ENCODE measurements around the gene GRIP2.

GRIP2 gene

DNA sequence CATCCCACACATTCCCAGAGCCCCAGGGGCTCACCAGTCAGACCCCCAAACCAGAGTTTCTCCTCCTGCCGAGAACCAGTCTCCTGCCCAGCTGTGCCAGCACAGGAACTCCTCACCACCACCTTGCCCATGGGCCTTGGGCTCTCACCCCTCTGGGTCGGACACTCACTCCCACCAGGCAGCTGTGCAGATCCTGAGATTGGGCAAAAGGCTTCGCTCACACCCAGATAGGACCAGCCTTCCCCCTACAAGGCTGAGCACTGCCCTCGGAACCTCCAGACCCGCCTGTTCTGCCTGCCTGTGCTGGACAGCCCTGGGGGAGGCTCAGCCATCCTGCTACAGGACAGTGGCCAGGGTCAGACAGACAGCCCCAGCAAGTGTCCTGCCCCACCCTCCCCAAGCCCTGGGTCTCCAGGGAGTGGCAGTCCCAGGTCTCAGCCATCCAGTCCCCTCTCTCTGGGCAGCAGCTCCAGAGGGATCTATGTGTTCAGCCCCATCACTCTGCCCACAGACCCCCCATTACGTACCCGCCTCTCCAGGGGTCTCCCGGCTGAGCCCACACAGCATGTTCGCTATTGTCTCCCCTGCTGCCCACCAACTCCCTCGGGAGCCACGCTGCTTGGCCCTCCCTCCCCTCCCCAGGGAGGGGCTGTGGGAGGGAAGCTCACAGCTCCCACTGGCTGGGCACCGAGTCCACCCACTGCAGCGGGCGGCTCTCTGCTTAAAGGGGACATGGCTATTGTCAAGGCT, at the start of gene GRIP2:
TSS of gene GRIP2 (minus strand) at position 601 of the 750 bp plus-strand sequence. CDS start at position 567, 34 bp downstream.
- no peak for DNase-seq (ENCODE audit: low read depth in 2 of 2)

DNA sequence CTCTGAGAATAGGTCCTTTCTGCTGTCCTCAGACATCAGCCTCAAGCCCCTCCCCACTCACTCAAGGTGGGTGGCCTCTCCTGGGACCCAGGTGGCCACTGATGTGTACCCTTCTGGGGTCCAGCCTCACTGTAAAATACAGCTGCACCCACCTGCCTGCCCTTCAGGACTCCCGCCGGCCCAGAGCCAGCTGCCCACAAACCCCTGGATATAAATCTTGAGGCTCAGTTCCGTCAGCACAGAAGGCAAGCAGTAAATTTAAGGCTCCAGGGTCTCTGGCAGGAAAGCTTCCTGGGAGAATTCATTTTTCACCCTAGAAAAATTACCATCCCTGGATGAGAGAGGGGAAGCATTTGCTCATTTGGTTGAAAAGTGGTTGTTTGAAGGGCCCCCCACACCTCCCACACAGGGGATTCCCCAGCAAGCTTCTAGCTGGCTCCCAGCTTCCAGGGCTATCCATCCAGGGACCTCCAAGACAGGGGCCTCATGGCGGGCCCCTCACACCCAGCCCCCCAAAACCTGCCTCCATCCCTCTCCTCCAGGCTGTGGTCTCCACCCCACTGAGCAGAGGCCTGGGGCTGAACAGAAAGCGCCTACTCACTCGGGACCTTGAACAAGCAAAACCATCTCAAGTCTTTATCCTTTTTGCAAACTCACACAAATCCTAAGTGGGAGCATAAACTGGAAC, 48.4 kb upstream of the GRIP2 start:
- DNase-seq (ENCODE audit: low read depth in 2 of 2), result no peak

DNA sequence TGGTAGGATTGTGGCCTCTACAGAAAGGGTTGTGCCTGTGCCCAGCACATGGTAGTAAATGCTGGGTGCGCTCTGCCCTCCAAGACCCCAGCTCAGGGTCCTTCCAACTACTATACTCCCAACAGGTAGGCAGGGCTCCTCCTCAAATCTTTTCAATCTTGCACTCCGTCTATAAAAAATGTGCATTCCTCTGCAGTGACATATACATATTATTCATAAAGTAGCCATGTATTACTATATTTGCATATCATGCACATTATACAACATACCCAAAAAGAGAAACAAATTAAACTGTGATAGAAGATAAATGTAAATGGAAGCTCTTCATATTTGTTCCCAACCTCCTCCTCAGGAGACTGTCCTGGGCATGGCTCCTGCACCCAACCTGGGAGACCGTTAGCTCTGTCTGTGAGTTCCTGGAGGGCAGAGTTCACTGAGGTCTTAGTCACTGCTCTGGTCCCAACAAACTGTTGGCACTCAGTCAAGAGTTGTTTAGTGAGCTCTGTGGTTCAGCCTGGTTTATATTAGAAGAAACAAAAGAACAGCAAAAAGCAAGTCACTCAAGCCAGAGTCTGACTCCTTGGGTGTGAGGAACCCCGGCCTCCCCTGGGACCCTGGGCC, 47.7 kb upstream of the GRIP2 start:
- DNase-seq (ENCODE audit: low read depth in 2 of 2), result no peak

DNA sequence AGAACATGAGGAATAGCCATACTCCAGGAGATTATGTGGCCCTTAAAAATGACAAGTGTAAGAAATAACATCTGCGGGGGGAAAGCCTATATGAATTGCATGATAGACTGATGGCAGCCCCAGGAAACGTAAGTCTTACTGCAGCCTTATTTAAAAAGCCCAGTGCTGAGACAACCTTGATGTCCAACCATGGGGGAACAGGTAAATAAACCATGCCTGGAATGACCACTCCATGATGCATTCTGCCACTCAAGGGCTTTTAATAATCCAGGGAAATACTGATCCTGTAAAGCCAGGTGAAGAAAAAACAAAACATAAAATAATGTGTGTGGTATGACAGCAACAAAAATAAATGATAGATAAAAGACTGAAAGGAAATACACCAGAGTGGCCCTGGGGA, 46.5 kb upstream of the GRIP2 start:
- no peak for DNase-seq (ENCODE audit: low read depth in 2 of 2)

DNA sequence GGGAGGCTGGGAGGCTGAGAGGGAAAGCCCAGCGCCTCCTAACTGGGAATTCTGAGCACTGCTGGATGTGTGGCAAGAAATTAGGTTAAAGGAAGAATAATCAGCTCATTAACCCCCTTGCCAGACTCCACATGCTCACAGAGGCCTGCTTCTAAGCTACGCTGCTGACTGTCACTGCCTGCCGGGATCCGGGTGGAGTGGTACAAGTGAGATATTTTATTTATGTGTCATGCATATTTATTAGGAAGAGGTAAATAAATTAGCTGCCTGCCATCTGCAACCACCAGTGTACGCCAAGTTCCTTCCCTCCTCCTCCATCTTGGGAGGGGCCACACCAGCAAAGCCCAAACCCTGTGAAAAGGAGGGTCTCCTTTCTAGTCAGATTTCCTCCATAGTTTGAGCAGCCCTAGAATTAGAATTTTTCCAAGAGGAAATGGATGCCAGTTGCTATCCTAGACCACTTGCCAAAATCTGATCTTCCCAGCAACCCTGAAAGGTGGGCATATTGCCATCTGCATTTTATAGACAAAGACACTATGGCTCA, 43.5 kb upstream of the GRIP2 start:
- DNase-seq (ENCODE audit: low read depth in 2 of 2), result no peak

DNA sequence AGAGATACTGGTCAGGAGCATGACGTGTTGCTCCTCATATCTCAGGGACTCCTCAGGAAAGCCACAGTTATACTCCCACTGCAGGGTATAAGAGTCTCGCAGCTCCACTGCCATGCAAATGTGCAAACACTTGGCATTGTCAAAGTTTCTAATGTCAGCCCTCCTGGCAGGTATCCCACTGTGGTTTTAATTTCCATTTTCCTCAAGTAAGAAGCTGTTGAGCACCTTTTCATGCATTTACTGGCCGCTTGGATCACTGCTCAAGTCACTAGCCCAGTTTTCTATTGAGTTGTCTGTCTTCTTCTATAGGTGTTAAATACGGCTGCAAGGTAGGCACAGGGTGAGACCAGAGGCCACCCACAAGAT, 41.9 kb upstream of the GRIP2 start:
- DNase-seq (ENCODE audit: low read depth in 2 of 2), result no peak

DNA sequence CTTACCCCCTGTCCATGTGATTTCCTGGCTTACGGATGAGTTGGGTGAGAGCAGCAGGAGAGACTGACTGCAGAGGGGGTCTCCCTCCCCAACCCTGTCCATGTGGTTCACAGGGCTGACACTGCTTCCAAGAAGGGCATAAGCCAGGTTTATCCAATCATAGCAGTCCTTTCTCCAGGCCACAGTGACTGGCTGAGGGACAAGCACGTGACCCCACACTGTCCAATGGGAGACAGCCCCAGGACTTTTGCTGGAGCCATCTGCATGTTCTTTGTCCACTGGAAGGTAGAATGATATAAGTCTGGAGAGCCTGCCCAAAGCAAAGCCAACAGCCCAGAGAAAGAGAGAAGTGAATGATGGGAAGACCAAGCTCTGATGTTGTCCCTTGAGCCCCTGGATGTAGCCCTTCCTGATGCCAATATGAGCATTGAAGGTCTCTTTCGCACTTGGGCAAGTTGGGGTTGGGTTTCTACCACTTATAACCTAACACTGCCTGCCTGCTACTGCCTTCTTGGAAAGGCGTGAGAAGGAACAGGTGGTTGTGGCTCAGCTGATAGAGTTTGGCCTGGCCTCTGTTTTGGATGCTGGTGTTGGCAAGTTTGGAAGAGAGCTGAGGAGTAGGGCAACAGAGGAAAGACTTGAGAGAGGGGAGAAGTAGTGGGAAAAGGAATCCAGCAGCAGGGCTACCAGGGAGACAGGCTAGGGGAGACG, 41.3 kb upstream of the GRIP2 start:
- DNase-seq (ENCODE audit: low read depth in 2 of 2), result no peak

DNA sequence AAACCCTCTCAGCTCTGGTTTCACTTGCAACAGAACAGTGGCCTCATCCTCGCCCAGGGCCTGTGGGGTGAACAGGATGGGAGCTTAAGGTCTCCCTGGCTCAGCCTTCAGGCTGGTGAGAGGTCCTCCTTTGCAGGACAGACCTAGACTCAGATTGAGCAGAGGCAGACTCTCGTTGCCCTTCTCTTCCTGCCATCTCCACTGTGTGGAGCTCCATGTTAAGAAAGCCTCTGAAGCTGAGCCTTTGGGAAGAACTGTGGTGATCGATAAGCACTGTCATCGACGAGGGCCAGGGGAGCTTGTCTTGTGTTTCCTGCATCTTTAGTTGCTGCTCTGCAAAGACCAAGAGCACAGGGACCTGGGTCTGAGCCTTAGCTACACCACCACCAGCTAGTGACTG, 37.8 kb upstream of the GRIP2 start:
- DNase-seq (ENCODE audit: low read depth in 2 of 2), result no peak

DNA sequence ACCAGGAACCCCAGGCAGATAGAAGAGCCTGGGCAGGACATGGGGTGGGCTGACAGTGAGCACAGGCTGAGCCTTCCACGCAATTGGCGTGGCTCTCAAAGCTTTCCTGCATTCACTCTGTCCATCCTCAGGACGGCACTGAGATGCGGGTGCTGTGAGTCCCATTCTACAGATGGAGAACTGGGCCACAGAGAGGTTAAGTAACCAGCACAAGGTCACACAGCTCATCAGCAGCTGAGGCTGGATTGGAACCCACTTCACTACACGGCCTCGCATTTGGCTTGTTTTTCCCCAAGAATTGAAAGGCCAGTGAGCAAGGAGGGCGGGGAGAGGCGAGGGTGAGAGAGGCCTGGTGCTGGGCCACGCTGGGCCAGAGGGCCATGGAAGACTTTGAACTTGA, 36.0 kb upstream of the GRIP2 start:
- no peak for DNase-seq (ENCODE audit: low read depth in 2 of 2)

DNA sequence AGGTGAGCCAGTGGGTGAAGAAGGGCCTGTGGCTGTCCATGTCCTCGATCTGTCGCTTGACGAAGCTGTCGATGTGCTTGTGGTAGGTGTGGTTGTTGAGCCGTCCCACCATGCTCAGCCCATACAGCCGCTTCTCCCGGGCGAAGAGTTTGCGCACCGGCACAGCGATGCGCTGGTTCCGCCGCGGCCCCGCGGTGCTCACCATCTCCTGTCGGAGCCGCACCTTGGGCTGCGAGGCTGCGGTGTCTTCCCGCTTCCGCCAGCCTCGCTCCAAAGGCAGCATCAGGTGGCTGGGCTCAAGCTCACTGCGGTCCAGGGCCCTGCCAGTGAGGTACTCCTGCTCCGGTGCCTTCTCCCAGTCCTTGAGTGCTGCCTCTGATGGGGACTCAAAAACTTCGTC, 34.0 kb upstream of the GRIP2 start:
- no peak for DNase-seq (ENCODE audit: low read depth in 2 of 2)

DNA sequence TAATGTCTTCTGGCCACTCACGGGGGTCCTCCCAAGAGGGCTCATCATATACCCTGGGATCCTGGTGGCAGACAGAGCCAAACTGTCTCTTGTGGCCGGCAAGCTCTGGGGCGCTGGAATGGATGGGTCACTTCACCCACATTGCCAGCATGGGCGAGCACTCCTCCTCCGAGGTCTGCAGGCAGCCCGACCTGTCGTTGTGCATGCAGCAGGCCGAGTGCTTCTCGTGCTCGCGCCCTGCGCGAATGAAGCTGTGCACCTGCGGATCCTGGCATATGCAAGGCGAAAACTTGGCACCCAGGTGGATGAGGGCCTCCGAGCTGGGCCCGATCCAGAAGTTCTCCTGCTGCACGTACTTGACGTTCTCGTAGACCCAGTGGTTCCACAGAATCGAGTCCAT, 33.6 kb upstream of the GRIP2 start:
- DNase-seq (ENCODE audit: low read depth in 2 of 2), result no peak

DNA sequence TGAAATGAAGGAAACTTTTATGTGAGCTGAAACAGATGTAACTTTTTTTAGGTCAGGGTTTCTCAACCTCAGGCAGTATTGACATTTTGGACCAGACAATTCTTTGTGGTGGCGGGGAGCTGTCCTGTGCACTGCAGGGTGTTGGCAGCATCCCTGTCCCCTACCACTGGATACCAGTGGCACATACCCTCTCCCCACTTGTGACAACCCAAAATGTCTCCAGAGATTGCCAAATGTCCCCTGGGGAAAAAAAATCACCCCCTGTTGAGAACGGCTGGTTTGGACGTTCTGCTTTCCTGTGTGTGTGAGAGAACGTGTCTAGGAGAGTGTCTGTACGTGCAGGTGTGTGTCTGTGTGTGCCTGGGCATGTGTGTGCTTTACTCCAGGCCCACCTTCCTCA, 30.7 kb upstream of the GRIP2 start:
- no peak for DNase-seq (ENCODE audit: low read depth in 2 of 2)

DNA sequence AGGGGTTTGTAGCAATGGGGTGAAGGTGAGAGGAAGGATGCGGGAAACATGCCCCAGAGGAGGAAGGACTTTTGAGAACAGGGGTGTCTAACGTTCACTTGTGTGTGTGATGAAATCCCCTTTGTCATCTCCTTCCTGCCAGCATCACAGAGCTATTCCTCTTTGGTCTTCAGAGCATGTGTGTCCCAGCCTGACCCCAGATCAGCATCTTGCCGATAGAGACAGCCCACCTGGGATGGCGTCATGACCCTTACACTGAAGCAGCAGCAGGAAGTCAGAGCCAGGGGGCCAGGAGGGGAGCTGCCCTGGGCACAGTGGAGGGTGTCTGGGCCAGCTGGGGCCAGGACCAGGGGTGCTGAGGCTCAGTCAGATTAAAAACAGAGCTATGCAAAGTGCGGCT, 29.9 kb upstream of the GRIP2 start:
- DNase-seq (ENCODE audit: low read depth in 2 of 2), result no peak

DNA sequence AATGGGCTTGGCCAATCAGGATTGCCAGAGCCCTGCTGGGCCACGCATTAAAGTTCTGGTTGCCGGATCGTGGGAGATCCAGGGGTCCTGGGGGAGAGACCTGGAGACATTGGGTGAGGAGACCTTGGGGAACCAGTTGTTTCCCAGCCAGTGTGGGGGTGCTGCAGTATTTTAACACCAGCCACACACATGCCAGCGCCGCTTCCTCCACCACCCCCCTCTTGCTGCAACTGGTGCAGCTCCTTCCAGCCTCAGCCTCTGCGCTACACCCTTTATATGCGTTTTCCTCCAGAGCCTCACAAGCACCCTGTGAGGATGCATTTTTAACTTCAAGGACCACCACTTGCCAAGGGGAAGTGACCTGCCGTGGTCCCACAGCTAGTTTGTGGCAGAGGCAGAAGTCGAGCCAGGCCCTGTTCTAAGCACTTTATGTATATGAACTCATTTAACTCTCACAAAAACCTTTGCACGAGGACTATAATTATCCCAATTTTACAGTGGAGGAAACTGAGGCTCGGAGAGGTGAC, 29.4 kb upstream of the GRIP2 start:
- no peak for DNase-seq (ENCODE audit: low read depth in 2 of 2)

DNA sequence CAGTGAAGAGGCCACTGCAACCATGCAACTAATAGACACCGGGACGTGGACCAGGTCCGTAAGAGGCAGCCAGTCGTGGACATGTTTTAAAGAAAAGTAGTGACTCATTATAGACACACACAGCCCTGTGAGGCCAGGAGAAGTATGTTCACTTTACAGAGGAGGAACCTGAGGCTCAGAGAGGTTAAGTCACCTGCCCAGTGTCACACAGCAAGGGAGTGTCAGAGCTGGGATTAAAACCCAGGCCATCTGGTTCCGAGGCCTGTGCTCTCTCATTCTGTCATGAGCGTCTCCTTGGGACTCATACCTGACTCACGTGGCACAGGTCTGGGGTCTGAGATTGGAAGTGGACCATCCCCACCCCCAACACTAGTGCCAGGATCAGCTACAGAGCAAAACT, 28.1 kb upstream of the GRIP2 start:
- DNase-seq (ENCODE audit: low read depth in 2 of 2), result no peak

DNA sequence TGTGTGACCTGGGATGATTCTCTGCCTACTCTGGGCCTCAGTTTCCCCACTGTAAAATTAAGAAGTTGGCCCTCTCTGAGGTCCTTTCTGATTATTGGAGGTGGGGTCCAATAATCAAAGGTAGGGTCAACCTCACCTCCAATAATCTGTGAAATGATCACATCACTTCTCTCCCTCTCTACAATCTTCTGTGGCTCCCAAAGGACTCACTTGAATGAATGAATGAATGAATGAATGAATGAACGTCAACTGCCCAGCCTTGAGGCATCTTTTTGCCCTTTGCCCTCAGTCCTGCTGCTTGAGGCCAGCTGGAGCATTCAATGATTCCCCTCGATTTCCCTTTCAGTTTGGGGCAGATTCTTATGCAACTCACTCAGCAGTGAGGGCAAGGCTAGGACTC, 26.7 kb upstream of the GRIP2 start:
- DNase-seq (ENCODE audit: low read depth in 2 of 2), result no peak

DNA sequence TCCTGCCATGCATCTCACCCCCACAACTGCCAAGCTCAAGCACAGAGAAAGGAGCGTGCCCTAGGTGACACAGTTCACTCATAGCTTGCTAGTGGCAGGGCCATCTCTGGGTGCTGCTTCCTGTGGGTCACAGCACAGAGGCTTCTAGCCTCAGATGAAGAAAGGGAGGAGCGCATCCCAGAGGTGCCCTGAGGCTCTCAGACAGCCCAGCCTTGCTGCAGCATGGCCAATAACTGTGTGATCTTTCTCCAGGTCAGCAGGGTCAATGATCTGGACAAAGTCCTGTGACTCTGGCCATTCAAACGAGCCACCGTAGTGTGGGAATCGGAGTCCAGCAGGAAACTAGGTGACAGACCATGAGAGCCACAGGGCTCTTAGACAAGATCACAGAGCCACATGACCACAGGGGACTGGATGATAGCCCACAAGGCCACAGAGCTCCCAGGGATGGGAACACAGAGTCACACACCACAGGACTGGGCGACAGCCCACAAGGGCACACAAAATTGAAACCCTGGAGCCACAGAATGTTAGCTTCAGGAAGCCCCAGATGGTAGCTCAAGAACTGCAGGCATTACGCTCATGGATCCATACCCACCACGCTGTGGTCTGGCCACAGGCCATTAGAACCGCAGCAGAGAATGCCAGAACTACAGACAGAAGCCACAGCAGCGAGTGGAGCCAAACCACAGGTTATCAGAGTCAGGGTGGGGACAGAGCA, 25.9 kb upstream of the GRIP2 start:
- DNase-seq (ENCODE audit: low read depth in 2 of 2), result no peak

DNA sequence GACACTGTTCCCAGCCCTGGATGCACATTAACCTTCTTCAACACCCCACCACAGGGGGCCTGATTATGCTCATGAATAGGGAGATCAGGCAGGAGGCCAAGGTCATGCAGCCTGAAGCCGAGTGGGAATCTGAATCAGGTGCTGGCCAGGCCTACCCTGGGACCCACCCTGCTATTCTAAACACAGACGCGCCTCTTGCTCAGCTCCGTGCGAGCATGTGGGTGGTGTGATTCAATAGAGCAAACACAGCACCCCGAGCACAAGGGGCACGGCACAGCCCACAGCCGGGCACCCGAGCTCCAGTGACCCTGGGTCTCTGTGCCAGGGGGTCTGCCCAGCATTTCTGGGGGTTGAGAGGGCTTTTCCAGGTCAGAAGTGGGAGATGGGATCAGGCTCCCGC, 24.6 kb upstream of the GRIP2 start:
- DNase-seq (ENCODE audit: low read depth in 2 of 2), result no peak

DNA sequence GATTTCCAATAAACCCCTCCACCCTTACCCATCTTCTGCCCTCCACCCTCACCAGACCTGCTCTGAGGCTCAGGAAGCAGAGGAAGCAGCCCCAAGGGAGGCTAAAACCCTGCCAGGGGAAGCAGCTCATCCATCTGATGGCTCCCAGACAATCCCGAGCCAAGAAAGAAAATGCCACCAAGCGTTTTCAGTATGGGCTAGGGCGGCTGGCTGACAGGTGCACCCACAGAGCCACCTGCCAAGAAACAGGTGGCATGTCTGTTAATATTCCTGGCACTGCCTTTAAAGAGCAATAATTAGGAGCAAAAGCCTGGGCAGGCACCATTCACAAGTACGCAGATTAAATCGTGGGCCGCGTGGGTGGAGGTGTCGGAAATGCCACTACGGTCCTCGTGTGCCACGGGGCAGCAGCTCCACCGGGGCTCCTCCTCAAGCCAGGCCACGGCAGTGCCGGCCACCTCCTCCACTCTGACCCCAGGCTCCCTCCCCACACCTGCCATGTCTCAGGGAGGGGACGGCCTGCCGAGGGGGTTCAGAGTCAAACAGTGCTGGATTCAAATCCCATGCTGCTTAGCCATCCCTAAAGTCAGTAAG, 23.9 kb upstream of the GRIP2 start:
- no peak for DNase-seq (ENCODE audit: low read depth in 2 of 2)

DNA sequence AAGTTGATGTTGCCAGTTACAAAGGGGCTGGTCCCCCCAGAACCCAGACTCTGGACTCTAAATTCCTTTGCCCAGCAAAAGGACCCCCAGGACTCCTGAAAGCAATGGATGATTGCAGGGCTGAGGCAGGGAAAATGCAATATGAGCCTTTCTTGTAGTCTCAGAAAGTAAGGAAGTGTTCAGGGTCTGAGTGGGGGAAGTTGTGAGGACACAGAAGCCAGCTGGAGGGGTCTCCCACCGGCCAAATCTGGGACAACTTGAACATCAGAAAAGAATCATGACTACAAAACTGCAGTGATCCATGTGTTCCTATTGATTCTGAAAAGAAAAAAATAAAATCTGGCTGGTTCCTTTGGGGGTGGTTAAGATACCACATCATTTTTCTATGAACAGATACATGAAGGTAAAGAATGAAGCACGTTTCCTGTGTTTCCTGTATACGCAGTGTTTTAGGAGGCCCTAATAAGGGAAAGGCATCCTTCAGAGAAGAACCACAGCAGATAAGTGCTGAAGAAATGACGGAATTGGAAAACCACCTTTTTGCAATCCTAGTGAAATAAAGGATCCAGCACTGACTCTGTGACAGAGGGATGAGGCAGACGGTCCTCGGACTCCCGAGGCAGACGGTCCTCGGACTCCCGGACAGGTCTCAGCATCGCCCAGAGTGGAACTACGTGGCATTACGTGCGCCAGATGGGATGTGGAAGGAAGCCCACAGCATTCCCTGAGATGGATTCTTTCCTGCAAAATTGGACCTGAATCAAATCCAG, 22.2 kb upstream of the GRIP2 start:
- DNase-seq (ENCODE audit: low read depth in 2 of 2), result no peak
